ENCODE data around the gene NR1D1.

Gene NR1D1

DNA sequence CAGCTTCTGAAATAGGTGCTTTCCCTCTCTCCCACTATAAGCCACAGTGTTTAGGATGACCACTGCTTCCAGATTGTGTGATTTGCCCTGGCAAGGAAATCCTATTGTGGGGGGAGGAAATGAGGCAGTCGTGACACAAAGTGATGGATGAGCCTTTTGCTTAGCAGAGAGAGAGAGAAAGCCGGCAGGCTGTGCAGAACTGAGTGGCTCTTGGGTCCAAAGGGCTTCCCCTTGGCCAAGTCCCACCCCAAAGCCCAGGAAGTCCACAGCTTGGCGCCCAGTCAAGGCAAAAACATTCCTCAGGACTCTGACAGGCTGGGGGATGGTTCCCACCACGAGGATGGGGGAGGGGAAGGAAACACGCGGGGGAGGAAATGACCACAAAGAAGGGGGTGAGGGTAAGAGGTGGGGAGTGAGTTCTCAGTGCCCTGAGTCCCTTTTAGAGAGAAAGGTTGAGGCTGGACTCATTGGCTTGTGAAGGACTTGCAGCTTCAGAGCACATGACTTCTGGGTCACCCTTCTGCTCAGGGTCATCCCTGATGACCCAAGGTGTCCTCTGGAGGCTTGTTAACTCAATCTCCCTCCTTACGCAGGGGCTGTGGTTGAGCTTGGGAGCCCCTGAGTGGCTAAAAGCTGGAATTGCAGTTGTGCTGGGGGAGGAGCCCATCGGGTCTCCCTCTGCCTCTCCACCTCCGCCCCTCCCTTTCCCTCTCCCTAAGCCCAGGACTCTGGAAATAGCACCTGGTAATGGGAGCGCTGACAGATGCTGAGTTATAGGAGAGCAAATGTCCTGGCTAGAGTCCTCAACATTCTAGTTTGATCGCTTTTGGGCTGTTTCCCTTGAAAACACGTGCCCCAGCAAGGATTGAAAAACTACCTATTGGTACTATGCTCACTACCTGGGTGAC lies 11.1 kb upstream of the NR1D1 start:
- DNase-seq (ENCODE audit: low read depth in 2 of 3, low spot score in 1 of 3), result peak in 1 of 3 donors; percentile 64

DNA sequence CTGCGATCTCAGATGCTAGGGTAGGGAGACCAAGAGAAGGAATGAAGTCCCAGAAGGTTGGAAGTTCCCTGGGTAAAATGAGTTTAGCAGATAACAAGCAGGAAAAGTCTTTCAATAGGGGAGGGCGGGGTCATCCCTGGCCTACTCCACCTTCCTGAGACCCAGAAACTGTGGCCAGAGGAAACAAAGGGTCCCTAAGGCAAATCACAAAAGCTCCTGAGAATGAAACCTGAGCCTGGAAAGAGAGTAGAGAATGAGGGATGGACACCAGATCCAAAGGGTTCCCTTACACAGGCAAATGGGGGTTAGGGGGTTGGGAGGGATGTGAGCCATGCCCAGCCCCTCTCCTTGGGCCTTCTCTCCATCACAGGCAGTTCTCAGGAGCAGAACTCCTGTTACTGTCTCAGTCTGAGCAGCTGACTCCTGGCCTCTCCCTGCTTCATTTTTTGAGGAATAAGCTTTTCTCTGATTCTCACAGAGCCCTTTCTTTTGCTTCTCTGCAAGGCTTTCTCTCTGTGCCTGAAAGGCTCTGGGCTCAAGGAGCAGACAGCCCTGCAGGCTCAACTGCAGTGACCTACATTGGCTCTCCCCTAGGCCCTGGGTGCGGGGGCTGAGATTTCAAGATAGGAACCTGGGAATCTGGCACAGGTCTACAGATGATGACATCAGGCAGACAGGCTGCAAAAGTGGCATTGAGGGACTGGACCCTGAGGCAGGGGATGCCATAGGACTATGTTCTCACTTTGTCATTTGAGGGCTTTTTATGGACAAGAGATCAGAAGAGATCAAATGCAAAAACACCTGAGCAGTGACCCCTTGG lies 9.8 kb upstream of the NR1D1 start:
- DNase-seq (ENCODE audit: low read depth in 2 of 3, low spot score in 1 of 3), result no peak

DNA sequence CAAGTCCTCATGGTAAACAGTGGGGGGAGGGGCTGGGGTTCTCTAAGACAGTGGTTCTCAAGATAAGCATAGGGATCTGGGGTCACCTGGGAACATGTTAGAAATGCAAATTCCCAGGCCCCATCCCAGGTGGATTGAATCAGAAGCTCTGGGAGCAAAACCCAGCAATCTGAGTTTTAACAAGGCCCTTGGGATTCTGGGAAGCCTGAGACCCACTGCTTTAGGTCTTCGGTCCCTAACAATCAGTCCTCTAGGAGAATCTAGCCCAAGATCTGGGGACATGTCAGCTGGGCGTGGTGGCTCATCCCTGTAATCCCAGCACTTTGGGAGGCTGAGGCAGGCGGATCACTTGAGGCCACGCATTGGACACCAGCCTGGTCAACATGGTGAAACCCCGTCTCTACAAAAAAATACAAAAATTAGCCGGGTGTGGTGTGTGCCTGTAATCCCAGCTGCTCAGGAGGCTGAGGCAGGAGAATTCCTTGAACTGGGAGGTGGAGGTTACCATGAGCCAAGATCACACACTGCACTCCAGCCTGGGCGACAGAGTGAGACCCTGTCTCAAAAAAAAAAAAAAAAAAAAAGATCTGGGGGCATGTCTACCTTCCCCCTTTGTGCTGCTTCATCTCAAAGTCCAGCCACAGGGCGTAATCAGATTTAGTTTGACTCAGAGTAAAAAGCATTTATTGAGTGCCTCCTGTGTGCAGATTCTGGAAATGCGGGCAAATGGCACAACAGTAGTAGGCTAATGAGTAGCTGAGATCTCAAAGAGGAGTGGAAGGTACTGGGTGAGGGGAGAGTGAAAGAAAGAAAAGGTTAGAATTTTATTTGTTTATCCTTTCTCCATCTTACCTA lies 8.8 kb upstream of the NR1D1 start:
- DNase-seq (ENCODE audit: low read depth in 2 of 3, low spot score in 1 of 3), result no peak

DNA sequence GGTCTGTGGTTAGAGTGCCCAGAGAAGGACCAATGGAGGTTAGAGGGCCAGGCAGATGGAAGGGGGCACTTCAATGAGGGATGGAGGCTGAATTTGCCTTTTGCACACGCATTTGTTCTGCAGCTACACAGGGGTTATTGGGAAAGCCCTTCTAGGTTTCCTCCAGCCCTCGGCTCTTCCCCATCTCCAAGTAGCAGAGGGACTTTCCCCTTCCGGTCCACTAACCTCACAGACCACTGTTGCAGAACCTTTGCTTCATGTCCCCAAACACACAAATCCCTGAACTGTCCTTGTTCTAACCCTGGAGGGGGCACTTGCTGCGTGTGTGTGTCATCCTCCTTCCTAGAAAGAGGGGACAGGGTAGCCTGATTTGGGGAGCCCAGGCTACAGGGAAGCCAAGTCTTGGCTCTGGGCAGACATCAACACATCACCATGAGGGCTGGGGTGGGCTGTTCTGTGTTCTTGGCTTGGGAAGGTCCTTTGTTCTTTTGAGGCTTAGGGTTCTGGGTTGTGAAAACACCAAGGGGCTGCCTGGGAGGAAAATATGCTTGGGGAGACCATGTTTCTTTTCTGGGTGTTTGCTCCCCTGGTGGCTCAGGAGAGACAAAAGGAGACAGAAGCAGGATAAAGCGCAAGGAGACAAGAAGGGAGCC lies 7.3 kb upstream of the NR1D1 start:
- DNase-seq (ENCODE audit: low read depth in 2 of 3, low spot score in 1 of 3), result no peak

DNA sequence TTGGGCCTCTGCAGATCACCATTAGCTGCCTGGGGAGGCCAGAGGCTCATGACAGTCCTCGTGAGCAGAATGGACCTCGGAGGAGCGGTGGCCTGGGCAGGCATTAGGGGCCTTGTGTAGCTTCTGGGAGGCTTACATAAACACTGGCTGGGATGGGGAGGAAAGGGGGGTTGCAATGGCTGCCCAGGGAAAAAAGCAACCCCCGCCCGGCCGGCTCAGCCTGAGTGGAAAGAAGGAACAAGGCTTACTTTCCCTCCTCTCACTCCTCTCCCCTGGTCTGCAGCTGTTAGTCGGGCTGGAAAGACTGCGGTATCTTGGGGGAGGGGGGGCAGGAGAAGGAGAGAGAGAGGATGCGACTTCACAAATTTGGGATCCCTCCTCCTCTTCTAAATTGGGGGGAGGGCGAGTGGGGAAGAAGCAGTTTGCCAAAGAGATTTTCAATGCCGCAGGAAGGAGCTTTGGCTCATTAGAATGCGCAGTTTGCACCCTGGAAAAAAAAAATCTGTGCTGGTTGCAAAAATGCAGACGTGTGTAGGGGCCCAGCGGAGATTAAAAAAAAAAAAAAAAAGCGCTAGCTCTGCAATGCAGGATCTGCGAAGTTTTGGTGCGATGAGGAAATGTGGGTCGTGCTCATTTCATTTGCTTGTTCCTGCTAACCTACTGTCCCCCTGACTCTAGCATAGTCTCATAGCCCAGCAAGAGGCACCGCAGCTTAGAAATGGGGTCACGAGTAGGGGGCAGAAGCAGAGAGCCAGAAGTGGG lies 6.6 kb upstream of the NR1D1 start:
- DNase-seq (ENCODE audit: low read depth in 2 of 3, low spot score in 1 of 3), result no peak

DNA sequence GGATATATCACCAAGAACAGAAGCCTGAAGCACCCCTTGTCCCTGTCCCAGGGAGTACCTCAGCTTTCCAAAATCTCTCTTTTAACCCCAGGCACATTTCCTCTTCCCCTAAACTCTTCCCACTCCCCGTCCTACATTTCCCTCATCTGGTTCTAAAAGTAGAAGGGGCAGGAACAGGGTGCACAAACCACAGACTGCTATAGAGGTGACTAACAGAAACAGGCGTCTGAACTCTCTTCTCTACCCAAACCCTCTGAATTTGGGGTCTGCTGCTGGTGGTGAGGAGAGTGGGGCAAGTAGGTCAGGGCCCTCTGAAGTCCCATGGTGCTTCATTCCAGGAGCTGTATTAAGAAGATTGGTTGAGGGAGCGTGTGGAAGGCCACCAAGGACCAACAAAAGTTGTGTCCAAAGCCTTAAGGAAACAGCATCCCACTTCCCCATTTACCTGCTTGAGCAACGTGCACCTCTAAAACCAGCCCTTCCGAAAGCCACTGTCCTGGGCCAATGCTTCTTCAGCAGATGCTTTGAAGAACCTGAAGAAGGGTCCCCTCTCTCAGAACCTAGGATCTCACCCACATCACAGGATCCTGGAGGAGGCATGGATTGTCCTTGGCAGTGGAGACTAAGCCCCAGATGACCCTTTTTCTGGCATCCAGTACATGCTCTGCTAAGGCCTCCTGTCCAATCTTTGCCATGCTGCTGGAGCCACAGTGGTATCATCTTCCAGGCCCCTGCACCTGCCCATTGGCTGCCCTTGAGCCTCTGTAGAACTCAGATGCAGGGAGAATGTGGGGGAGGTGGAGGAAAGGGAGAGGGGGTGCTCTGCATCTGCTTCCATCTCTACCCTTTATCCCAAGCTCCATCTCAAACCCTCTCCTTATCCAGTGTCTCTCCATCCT lies 5.7 kb upstream of the NR1D1 start:
- DNase-seq (ENCODE audit: low read depth in 2 of 3, low spot score in 1 of 3), result no peak

DNA sequence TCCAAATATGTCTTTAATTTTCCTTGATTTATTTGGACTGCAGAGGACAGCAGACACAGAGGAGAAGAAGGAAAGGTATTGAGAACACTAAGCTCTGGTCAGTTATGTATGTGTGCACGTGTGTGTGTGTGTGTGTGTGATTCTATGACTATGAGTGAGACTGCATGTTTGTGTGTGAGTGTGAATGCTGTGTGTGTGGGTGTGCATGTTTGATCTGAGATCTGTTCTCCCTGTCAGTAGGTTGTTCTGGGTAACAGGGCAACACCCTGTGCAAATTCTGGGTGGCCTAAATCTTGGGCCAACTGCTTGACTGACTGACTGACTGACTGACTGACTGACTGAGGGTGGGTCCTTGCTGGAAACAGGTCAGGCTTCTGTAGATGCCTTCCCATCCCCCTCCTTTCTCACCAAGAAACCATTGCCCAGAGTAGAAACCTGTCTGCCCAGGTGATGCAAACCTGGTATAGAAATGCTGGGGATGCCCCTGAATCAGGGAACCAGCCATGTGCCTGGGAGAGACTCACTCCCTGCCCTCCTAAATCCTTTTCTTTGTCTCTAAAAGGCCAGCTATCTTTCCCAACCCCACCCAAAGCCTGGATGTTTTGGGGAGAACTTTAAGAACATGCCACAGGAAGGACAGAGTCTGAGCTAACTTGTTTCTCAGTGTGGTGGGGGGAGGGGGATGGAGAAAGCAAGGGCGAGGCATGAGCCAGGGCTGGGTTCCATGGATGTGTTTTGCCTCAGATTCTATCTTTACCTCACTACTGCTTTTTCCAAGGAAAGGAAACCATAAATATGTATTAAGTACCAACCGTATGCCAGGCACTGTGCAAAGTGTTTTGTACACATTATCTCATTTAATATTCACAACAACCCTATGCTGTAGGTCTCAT lies 4.5 kb upstream of the NR1D1 start:
- no peak for DNase-seq (ENCODE audit: low read depth in 2 of 3, low spot score in 1 of 3)

DNA sequence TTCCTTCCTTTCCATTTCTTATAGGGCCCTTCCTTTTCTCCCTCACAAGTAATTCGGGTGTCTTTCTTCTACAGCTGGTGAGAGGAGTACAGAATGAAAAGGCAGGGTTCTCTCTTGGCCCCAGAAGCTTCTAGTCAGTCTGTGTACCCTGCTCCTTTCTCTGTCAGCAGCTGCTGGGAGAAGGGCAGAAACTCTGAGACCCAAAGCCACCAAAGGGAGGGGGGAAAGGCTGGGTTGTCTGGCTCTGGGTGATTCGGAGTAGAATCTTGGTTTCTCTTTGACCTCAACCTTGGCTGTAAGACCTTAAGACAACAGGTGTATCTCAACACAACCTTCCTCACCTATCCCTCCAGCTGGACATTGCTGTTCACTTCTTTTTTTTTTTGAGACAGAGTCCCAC lies 3.3 kb upstream of the NR1D1 start:
- DNase-seq (ENCODE audit: low read depth in 2 of 3, low spot score in 1 of 3), result no peak

DNA sequence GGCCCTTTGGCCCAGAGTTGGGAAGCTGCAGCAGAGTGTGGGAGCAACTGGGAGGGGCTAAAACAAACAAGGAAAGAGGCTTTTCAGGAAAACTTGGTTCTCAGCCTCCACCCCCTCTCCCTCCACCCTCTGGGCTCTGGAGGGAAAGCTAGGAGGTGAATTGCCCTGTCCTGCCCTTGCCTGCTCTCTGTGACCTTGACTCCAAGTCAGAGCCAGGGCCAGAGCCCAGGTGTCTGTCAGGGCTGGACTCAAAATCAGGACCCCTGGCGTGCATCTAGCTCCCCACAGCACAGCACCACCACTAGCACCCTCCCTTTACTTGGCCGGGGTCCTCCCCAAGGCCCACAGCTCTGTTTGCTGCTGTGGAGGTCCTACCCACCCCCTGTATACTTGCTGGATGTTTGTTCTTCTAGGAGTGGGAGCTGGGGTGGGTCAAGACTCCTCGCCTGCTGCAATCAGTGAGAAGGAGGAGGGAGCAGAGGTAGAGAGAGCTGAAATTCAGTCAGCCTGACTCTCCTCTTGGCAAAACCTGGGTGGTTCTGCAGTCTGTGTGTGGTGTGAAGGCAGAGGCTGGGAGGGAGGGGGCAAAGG lies 2.8 kb upstream of the NR1D1 start:
- no peak for DNase-seq (ENCODE audit: low read depth in 2 of 3, low spot score in 1 of 3)

DNA sequence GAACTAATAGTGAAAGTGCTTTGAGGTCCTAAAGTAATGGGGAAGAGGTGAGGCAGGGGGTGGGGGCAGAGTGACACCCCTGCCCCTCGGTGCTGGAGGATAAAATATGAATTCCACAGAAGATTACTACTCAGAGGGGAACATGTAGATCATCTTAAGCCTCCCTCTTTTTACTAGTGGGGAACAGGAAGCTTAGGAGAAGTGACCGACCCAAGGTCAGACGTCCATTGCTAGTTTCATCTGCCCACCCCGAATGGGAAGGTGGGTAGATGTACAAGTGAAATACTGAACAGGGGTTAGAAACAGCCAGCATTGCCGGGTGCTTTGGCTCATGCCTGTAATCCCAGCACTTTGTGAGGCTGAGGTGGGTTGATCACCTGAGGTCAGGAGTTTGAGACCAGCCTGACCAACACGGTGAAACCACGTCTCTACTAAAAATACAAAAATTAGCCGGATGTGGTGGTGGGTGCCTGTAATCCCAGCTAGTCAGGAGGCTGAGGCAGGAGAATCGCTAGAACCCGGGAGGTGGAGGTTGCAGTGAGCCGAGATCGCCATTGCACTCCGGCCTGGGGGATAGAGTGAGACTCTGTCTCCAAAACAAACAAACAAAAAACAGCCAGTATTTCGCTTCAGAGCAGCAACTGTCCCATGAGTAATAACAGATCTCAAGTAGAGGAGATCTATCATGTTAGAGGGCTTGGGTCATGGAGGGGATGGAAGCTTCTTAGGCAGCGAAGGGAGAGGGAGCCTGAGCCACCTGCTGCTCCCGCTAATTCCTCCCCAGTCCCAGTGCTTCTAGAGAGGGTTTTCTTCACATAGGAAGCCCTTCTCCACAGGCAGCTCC lies 1.2 kb upstream of the NR1D1 start:
- no peak for DNase-seq (ENCODE audit: low read depth in 2 of 3, low spot score in 1 of 3)

DNA sequence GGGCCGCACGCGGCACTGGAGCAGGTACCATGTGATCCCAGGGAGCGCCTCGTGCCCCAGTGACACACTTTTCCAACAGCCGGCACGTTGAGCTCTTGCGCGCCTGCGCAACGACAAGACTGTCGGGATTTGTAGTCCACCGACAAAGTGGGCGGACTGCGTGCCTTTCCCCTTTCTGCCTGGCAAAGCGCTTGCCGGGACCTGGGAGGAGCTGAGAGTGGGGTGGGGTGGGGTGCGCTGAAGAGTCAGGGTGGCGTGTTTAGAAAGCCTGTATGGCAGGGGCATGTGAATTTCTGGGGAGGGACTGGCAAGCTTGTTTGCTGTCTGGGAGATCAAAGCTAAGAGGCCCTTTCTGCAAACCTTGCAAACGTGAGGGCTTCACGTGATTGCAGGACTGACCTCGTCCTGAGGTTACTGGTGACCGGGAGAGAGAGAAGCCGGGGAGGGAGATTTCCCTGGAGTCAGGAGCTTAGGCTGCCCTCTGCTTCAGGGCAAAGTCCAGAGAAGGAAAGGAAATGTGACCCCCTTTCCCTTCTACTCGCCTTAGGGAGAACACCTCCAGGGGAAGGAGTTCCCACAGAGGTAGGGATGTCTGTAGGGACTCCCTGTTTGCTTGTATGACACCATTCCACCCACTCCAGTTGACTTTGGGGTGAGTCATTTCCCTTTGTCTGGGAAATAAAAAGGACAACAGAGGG lies 429 bp upstream of the NR1D1 start:
- DNase-seq (ENCODE audit: low read depth in 2 of 3, low spot score in 1 of 3), result peak; percentile 83 to 90 (median 89)

DNA sequence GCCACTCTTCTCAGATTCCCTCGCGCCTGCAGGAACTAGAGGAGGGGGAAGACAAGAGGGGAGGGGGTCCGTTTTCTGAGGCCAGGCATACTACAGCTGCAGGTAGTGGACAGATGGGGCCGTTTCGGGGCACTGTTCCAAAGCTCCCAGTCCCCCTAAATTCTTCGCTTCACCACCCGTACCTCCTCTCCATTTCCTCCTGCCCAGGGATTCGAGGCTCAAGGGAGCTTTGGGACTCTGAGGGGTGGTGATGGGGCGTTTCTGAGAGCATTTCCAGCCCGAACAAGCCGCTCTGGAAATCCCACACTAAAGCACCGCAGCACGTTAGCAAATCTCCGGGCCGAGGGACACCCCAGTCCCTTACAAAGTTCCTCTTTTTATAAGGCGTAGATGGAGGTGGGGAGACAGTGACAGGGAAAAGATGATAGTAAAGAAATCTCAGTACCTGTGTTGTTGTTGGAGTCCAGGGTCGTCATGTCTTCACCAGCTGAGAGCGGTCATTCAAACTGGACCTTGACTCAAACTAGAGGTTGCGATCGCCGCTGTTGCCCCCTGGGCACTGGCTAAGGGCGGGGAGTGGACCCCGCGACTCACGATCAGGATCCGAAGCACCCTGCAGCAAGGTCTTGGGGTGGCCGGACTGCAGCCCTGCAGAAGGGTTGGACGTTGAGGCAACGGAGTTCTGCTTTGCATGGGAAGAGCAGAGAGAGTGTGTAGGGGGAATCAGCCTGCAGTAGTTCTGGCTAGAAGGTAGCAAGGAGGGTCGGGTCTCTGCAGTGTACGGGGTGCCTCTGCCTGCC lies 570 bp downstream of the NR1D1 start:
- no peak for DNase-seq (ENCODE audit: low read depth in 2 of 3, low spot score in 1 of 3)

DNA sequence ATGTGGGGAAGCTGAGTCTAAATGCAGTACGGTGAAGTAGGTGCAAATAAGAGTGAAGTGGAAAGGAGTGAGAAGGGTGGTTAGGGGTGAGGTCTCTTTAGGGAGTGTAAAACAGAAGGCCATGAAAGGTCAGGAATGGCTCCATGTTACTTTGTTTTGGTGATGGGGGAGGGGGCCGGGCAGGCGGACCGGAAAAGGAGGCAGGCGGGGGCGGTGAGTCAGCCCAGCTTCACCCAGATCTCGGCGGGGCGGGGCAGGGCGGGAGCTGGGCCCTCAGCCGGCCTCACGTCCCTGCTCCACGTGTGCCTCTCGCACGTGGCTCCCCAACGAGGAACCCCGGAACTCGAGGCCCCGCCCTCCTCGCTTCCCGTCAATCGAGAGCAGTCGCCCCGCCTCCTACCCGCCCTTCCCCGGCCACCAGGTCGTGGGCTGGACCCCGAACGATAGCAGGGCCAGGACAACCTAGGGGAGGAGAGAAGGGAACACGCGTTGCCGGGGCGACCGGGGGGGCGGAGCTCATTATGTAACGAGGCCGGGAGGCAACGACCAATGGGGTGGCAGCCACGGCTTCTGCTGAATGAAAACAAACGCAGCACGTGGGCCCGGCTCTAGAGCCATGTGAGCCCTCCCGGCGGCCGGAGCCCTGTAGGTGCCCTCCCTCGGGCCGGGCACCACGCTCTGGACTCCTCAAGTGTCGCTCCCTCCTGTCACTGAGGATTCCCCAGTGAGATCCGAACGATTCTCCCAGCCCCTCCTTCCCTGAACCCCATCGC lies 1.4 kb downstream of the NR1D1 start:
- peak; percentile 98 to 99 (median 98) for DNase-seq (ENCODE audit: low read depth in 2 of 3, low spot score in 1 of 3)
